NCI-H146 treated with DMSO at 0.1 percent for 48 hours (cell line): ENCODE results near the gene RNPEPL1.

Experiments
- DNase-seq: peaks from one replicate; lab custom pipeline; 2025; ENCODE audit not compliant: unreplicated experiment; lab: John Stamatoyannopoulos, UW

The RNPEPL1 gene

GRCh38 chr2:240589850-240590525 is 21.7 kb downstream of the RNPEPL1 start:
- no peak for DNase-seq

- no peak for DNase-seq
Observed at GRCh38 chr2:240590681-240591111, 22.4 kb downstream of the RNPEPL1 start.

- no peak for DNase-seq
Observed at GRCh38 chr2:240591226-240591625, 22.9 kb downstream of the RNPEPL1 start.

GRCh38 chr2:240591784-240592183 is 23.5 kb downstream of the RNPEPL1 start:
- DNase-seq = no peak

- DNase-seq = no peak
Observed at GRCh38 chr2:240593026-240593702, 24.9 kb downstream of the RNPEPL1 start.

- DNase-seq = no peak
Observed at GRCh38 chr2:240593703-240594451, 25.6 kb downstream of the RNPEPL1 start.

- no peak for DNase-seq
Observed at GRCh38 chr2:240594511-240595380, 26.5 kb downstream of the RNPEPL1 start.

- no peak for DNase-seq
Observed at GRCh38 chr2:240595381-240596079, 27.2 kb downstream of the RNPEPL1 start.

GRCh38 chr2:240596080-240596460 is 27.8 kb downstream of the RNPEPL1 start:
- DNase-seq = no peak

GRCh38 chr2:240596491-240596931 is 28.2 kb downstream of the RNPEPL1 start:
- no peak for DNase-seq

- no peak for DNase-seq
Observed at GRCh38 chr2:240597054-240597418, 28.8 kb downstream of the RNPEPL1 start.

- DNase-seq = no peak
Observed at GRCh38 chr2:240597419-240598181, 29.3 kb downstream of the RNPEPL1 start.

GRCh38 chr2:240598311-240598911 is 30.1 kb downstream of the RNPEPL1 start:
- no peak for DNase-seq

GRCh38 chr2:240599141-240599583 is 30.9 kb downstream of the RNPEPL1 start:
- DNase-seq = no peak

- DNase-seq = no peak
Observed at GRCh38 chr2:240600451-240600961, 32.2 kb downstream of the RNPEPL1 start.

- DNase-seq = no peak
Observed at GRCh38 chr2:240601061-240601830, 33.0 kb downstream of the RNPEPL1 start.

- no peak for DNase-seq
Observed at GRCh38 chr2:240601831-240602160, 33.5 kb downstream of the RNPEPL1 start.

- DNase-seq = no peak
Observed at GRCh38 chr2:240602266-240603050, 34.2 kb downstream of the RNPEPL1 start.
